Measurements from ENCODE around the gene FOXB1. TPM values are rescaled to one million over a fixed set of nuclear protein-coding genes. Genes with fewer than 3 reads are reported as not detected.
A peak's percentile ranks its signal among the peaks of the same experiment; 100 is the strongest.

Gene FOXB1
- total and polyA plus RNA-seq, 9 of the 15 experiments (the other 6 are each of a cell fraction or from before 2014, with no cell fraction given) = not detected

DNA sequence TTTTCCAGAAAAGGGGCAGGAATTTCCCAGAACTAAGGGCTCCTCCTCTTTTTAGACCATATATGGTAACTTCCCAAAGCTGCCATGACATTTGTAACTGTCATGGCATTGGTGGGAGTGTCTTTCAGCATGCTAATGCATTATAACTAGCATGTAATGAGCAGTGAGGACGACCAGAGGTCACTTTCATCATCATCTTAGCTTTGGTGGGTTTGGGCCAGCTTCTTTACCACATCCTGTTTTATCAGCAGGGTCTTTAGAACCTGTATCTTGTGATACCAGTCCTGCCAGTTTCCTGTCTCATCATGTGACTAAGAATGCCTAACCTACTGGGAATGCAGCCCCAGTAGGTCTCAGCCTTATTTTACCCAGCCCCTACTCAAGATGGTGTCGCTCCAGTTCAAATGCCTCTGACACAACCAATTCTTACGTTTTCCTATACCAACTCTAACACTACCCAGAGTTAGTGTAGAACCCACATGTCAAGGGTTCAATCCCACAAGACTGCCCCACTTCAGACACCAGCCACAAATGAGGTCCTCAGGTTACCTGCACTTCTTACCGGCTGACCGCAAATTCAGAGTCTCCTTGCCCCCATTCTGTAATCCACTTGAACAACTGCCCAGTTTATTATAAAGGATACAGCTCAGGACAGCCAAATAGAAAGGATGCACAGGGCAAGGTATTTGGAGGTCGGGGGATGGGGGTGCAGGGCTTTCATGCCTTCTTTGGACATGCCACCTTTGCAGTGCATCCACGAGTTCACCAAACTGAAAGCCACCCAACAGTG lies 17.7 kb downstream of the FOXB1 start (continued):
- no peak for TF ChIP-seq FOS (IDR thresholded peaks at IDR 0.05; ENCODE audit: extremely low read depth, insufficient read length)
- peak; percentile 99 for TF ChIP-seq NR4A1 (CRISPR knock-in tag; IDR thresholded peaks at IDR 0.05)
- peak; percentile 94 for TF ChIP-seq NR4A1 (tag; IDR thresholded peaks at IDR 0.05)
- TF ChIP-seq, protein P1, sequence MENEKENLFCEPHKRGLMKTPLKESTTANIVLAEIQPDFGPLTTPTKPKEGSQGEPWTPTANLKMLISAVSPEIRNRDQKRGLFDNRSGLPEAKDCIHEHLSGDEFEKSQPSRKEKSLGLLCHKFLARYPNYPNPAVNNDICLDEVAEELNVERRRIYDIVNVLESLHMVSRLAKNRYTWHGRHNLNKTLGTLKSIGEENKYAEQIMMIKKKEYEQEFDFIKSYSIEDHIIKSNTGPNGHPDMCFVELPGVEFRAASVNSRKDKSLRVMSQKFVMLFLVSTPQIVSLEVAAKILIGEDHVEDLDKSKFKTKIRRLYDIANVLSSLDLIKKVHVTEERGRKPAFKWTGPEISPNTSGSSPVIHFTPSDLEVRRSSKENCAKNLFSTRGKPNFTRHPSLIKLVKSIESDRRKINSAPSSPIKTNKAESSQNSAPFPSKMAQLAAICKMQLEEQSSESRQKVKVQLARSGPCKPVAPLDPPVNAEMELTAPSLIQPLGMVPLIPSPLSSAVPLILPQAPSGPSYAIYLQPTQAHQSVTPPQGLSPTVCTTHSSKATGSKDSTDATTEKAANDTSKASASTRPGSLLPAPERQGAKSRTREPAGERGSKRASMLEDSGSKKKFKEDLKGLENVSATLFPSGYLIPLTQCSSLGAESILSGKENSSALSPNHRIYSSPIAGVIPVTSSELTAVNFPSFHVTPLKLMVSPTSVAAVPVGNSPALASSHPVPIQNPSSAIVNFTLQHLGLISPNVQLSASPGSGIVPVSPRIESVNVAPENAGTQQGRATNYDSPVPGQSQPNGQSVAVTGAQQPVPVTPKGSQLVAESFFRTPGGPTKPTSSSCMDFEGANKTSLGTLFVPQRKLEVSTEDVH (IDR thresholded peaks at IDR 0.05; ENCODE audit: low read depth, partially characterized antibody) = no peak
- TF ChIP-seq BCL6 (CRISPR knock-in tag; IDR thresholded peaks at IDR 0.05) = peak; percentile 98
- TF ChIP-seq XRCC3 (IDR thresholded peaks at IDR 0.05) = no peak
- no peak for TF ChIP-seq NBN (IDR thresholded peaks at IDR 0.05; ENCODE audit: low read depth)
- no peak for TF ChIP-seq CEBPG (CRISPR knock-in tag; IDR thresholded peaks at IDR 0.05)
- TF ChIP-seq CEBPG (tag; conservative IDR thresholded peaks at IDR 0.05 in 1 of 2, IDR thresholded peaks at IDR 0.05 in 1 of 2) = peak in 1 of 2 experiments; percentile 71; a peak in 2 of 4 replicates
- TF ChIP-seq RBM34 (IDR thresholded peaks at IDR 0.05; ENCODE audit: borderline replicate concordance, insufficient read depth, low read length) = no peak
- no peak for TF ChIP-seq MXI1 (IDR thresholded peaks at IDR 0.05; ENCODE audit: low read depth, low read length)
- peak; percentile 100 for TF ChIP-seq SMAD3 (CRISPR knock-in tag; conservative IDR thresholded peaks at IDR 0.05)
- TF ChIP-seq ZNF318 (IDR thresholded peaks at IDR 0.05; ENCODE audit: borderline replicate concordance in 1 of 2, low read depth in 1 of 2) = no peak
- TF ChIP-seq, protein P2, sequence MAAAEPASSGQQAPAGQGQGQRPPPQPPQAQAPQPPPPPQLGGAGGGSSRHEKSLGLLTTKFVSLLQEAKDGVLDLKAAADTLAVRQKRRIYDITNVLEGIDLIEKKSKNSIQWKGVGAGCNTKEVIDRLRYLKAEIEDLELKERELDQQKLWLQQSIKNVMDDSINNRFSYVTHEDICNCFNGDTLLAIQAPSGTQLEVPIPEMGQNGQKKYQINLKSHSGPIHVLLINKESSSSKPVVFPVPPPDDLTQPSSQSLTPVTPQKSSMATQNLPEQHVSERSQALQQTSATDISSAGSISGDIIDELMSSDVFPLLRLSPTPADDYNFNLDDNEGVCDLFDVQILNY (CRISPR knock-in tag; IDR thresholded peaks at IDR 0.05) = no peak
- no peak for TF ChIP-seq POLR2A (conservative IDR thresholded peaks at IDR 0.05)
- TF ChIP-seq ILK (tag; IDR thresholded peaks at IDR 0.05; ENCODE audit: borderline replicate concordance, low read depth) = no peak
- no peak for TF ChIP-seq SMC3 (conservative IDR thresholded peaks at IDR 0.05; ENCODE audit: insufficient read depth, low read depth, low read length)
